Measurements from ENCODE around the gene ICAM1. TPM values are rescaled to one million over a fixed set of nuclear protein-coding genes. Genes with fewer than 3 reads are reported as not detected.
A peak's percentile ranks its signal among the peaks of the same experiment; 100 is the strongest.
"Not testable (repeated sequence)": the region's sequence is repeated elsewhere in the genome, so short reads cannot be mapped to it uniquely, and the experiment has no call there.

The ICAM1 gene
- 1 to 10 TPM; 5.5 to 7.3 (median 6.4) TPM for polyA plus RNA-seq (ENCODE audit: insufficient read length in 4 of 4)

GRCh38 chr19:10270616-10271394 lies at the start of gene ICAM1:
Gene ICAM1 (plus strand): TSS chr19:10271120. CDS start chr19:10271160, 40 bp downstream.
- no peak for DNase-seq (ENCODE audit: low read depth in 4 of 4, low spot score in 2 of 4)

GRCh38 chr19:10222201-10222890 lies 48.6 kb upstream of the ICAM1 start:
- DNase-seq (ENCODE audit: low read depth in 4 of 4, low spot score in 2 of 4), result no peak

GRCh38 chr19:10223488-10224213 lies 47.3 kb upstream of the ICAM1 start:
- no peak for DNase-seq (ENCODE audit: low read depth in 4 of 4, low spot score in 2 of 4)

GRCh38 chr19:10224337-10224736 lies 46.6 kb upstream of the ICAM1 start:
- DNase-seq (ENCODE audit: low read depth in 4 of 4, low spot score in 2 of 4), result no peak

- DNase-seq (ENCODE audit: low read depth in 4 of 4, low spot score in 2 of 4), result no peak
These were observed 44.9 kb upstream of the ICAM1 start for GRCh38 chr19:10226021-10226375.

GRCh38 chr19:10226376-10227025 lies 44.4 kb upstream of the ICAM1 start:
- peak in 2 of 4 donors; percentile 64 to 71 for DNase-seq (ENCODE audit: low read depth in 4 of 4, low spot score in 2 of 4)

GRCh38 chr19:10227026-10227971 lies 43.6 kb upstream of the ICAM1 start:
- DNase-seq (ENCODE audit: low read depth in 4 of 4, low spot score in 2 of 4), result peak in 2 of 4 donors; percentile 48 to 66

- DNase-seq (ENCODE audit: low read depth in 4 of 4, low spot score in 2 of 4), result no peak
These were observed 42.5 kb upstream of the ICAM1 start for GRCh38 chr19:10228393-10228792.

GRCh38 chr19:10228920-10229319 lies 42.0 kb upstream of the ICAM1 start:
- no peak for DNase-seq (ENCODE audit: low read depth in 4 of 4, low spot score in 2 of 4)

GRCh38 chr19:10230173-10230860 lies 40.6 kb upstream of the ICAM1 start:
- DNase-seq (ENCODE audit: low read depth in 4 of 4, low spot score in 2 of 4), result no peak

- peak in 2 of 4 donors; percentile 69 to 72 for DNase-seq (ENCODE audit: low read depth in 4 of 4, low spot score in 2 of 4)
These were observed 39.9 kb upstream of the ICAM1 start, which contains the start of gene S1PR2 for GRCh38 chr19:10230861-10231611. Gene S1PR2 (minus strand): TSS chr19:10231331. CDS start chr19:10224905, 6,426 bp downstream.

GRCh38 chr19:10231612-10232228 lies 39.2 kb upstream of the ICAM1 start:
- no peak for DNase-seq (ENCODE audit: low read depth in 4 of 4, low spot score in 2 of 4)

GRCh38 chr19:10233946-10234345 lies 37.0 kb upstream of the ICAM1 start:
- no peak for DNase-seq (ENCODE audit: low read depth in 4 of 4, low spot score in 2 of 4)

- DNase-seq (ENCODE audit: low read depth in 4 of 4, low spot score in 2 of 4), result no peak
These were observed 35.9 kb upstream of the ICAM1 start for GRCh38 chr19:10235003-10235402.

GRCh38 chr19:10235409-10235808 lies 35.5 kb upstream of the ICAM1 start:
- DNase-seq (ENCODE audit: low read depth in 4 of 4, low spot score in 2 of 4), result not testable (repeated sequence)

GRCh38 chr19:10237702-10238101 lies 33.2 kb upstream of the ICAM1 start:
- DNase-seq (ENCODE audit: low read depth in 4 of 4, low spot score in 2 of 4), result no peak

GRCh38 chr19:10238172-10238783 lies 32.6 kb upstream of the ICAM1 start:
- DNase-seq (ENCODE audit: low read depth in 4 of 4, low spot score in 2 of 4), result peak in 1 of 4 donors; percentile 49

Measured in left renal cortex interstitium (tissue), 4 donors.